ENCODE data around the gene CAPNS1. TPM values are rescaled to one million over a fixed set of nuclear protein-coding genes. Genes with fewer than 3 reads are reported as not detected.
A peak's percentile ranks its signal among the peaks of the same experiment; 100 is the strongest.
"Not testable (repeated sequence)": the region's sequence is repeated elsewhere in the genome, so short reads cannot be mapped to it uniquely, and the experiment has no call there.

The CAPNS1 gene
- polyA plus RNA-seq, 2 of the 4 experiments (the other 2 are of a cell fraction): 1,236 to 1,551 TPM

DNA sequence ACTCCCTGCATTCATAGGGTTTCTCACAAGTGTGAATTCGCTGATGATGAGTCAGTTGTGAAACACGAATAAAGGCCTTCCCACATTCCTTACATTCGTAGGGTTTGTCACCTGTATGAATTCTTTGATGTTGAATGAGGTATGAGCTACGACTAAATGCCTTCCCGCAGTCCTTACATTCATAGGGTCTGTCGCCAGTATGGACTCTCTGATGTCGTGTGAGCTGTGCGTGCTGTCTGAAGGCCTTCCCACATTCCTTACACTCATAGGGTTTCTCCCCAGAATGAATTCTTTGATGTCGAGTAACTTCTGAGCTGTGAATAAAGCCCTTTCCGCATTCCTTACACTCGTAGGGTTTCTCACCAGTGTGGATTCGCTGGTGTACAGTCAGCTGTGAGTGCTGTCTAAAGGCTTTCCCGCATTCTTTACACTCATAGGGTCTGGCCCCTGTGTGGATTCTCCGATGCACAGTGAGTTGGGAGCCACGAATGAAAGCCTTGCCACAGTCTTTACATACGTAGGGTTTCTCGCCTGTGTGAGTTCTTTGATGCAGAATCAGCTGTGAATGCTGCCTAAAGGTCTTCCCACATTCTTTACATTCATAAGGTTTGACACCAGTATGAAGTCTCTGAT lies 42.9 kb downstream of the CAPNS1 start:
- no peak for TF ChIP-seq MYC (IDR thresholded peaks at IDR 0.05; ENCODE audit: borderline replicate concordance, low read length)
- no peak for TF ChIP-seq EP300 (IDR thresholded peaks at IDR 0.05)
- TF ChIP-seq TFCP2L1 (CRISPR knock-in tag; IDR thresholded peaks at IDR 0.05): no peak
- TF ChIP-seq ZFP36 (IDR thresholded peaks at IDR 0.05; ENCODE audit: borderline replicate concordance, partially characterized antibody): no peak
- no peak for TF ChIP-seq SREBF2 (IDR thresholded peaks at IDR 0.05)
- no peak for TF ChIP-seq HOXA7 (CRISPR knock-in tag; IDR thresholded peaks at IDR 0.05)
- TF ChIP-seq, protein P1, sequence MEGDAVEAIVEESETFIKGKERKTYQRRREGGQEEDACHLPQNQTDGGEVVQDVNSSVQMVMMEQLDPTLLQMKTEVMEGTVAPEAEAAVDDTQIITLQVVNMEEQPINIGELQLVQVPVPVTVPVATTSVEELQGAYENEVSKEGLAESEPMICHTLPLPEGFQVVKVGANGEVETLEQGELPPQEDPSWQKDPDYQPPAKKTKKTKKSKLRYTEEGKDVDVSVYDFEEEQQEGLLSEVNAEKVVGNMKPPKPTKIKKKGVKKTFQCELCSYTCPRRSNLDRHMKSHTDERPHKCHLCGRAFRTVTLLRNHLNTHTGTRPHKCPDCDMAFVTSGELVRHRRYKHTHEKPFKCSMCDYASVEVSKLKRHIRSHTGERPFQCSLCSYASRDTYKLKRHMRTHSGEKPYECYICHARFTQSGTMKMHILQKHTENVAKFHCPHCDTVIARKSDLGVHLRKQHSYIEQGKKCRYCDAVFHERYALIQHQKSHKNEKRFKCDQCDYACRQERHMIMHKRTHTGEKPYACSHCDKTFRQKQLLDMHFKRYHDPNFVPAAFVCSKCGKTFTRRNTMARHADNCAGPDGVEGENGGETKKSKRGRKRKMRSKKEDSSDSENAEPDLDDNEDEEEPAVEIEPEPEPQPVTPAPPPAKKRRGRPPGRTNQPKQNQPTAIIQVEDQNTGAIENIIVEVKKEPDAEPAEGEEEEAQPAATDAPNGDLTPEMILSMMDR (IDR thresholded peaks at IDR 0.05): no peak
- TF ChIP-seq, protein P2, sequence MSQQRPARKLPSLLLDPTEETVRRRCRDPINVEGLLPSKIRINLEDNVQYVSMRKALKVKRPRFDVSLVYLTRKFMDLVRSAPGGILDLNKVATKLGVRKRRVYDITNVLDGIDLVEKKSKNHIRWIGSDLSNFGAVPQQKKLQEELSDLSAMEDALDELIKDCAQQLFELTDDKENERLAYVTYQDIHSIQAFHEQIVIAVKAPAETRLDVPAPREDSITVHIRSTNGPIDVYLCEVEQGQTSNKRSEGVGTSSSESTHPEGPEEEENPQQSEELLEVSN (IDR thresholded peaks at IDR 0.05; ENCODE audit: borderline replicate concordance, low read depth): no peak
- no peak for TF ChIP-seq RCOR1 (IDR thresholded peaks at IDR 0.05; ENCODE audit: low read depth, low read length)
- no peak for TF ChIP-seq BHLHE40 (IDR thresholded peaks at IDR 0.05; ENCODE audit: low read depth, low read length)
- DNase-seq (ENCODE audit: low read depth in 1 of 2, low spot score in 1 of 2) (peak in 1 of 2 experiments; percentile 35), FAIRE-seq (peak; percentile 91), ATAC-seq (peak; percentile 19 to 22; a peak in 3 of 6 replicates)
- ChIA-PET CTCF (interaction anchor here (0.6 to 1.7 kb wide), 5 partner anchors 11 to 590 kb away, joined by 3 to 5 read pairs (median 3); no protein-coding TSS in a partner anchor), POLR2A (interaction anchor here (0.9 kb wide), 1 partner anchor 32 kb away, joined by 4 read pairs; the partner anchor contains the start of genes ZNF146 and ZNF565)
- Histone ChIP-seq H3K4me2 (no peak overlapping the region), H3K4me3 (no peak overlapping the region), H3K27ac (no peak overlapping the region), H3K4me1 (no peaks in the 10 kb centered on the region), H3K9me3 (peaks cover 68% of the 10 kb centered on the region)
- WGBS (ENCODE audit: missing lambda C conversion rate): 85% methylated on average over 17 of the region's 17 CpGs

DNA sequence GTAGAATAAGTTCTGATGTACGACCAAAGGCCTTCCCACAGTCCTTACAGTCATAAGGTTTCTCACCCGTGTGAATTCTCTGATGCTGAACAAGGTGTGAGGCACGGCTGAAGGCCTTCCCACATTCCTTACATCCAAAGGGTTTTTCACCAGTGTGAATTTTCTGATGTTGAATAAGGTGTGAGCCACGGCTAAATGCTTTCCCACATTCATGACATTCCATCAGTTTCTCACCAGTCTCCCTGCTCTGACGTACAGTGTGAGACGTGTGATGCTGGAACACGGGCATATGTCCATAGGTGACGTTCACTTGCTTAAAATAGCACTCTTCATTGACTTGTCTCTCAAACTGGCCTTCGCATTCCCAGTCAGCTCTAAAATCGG lies 43.4 kb downstream of the CAPNS1 start:
- 83% methylated on average over 10 of the region's 10 CpGs for WGBS (ENCODE audit: missing lambda C conversion rate)
- DNase-seq (ENCODE audit: low read depth in 1 of 2, low spot score in 1 of 2) (no peak), FAIRE-seq (peak; percentile 84), ATAC-seq (peak in 1 of 2 experiments; percentile 32; a peak in 2 of 6 replicates)
- POLR2A ChIA-PET: interaction anchor here (0.9 kb wide), 1 partner anchor 31 kb away, joined by 4 read pairs; the partner anchor contains the start of genes ZNF146 and ZNF565
- Histone ChIP-seq H3K4me1 (no peaks in the 10 kb centered on the region), H3K4me3 (no peak overlapping the region), H3K4me2 (no peak overlapping the region), H3K9me3 (peaks cover 65% of the 10 kb centered on the region), H3K27ac (no peak overlapping the region)
- CTCF ChIA-PET: interaction anchor here (0.7 to 1.7 kb wide), 5 partner anchors 11 to 591 kb away, joined by 3 to 5 read pairs (median 3); no protein-coding TSS in a partner anchor
- TF ChIP-seq MAFK (IDR thresholded peaks at IDR 0.05; ENCODE audit: partially characterized antibody): no peak
- no peak for TF ChIP-seq NPAS2 (CRISPR knock-in tag; IDR thresholded peaks at IDR 0.05; ENCODE audit: borderline replicate concordance)
- TF ChIP-seq KDM1A (IDR thresholded peaks at IDR 0.05; ENCODE audit: low read depth): no peak
- no peak for TF ChIP-seq NFE2L2 (conservative IDR thresholded peaks at IDR 0.05; ENCODE audit: low read length)
- no peak for TF ChIP-seq FOSB (CRISPR knock-in tag; IDR thresholded peaks at IDR 0.05)
- no peak for TF ChIP-seq TP53 (CRISPR knock-in tag; IDR thresholded peaks at IDR 0.05)
- TF ChIP-seq, protein P2 (IDR thresholded peaks at IDR 0.05; ENCODE audit: borderline replicate concordance, low read depth): no peak
- TF ChIP-seq RNF2 (IDR thresholded peaks at IDR 0.05; ENCODE audit: borderline replicate concordance, low read depth): no peak
- TF ChIP-seq, protein P3, sequence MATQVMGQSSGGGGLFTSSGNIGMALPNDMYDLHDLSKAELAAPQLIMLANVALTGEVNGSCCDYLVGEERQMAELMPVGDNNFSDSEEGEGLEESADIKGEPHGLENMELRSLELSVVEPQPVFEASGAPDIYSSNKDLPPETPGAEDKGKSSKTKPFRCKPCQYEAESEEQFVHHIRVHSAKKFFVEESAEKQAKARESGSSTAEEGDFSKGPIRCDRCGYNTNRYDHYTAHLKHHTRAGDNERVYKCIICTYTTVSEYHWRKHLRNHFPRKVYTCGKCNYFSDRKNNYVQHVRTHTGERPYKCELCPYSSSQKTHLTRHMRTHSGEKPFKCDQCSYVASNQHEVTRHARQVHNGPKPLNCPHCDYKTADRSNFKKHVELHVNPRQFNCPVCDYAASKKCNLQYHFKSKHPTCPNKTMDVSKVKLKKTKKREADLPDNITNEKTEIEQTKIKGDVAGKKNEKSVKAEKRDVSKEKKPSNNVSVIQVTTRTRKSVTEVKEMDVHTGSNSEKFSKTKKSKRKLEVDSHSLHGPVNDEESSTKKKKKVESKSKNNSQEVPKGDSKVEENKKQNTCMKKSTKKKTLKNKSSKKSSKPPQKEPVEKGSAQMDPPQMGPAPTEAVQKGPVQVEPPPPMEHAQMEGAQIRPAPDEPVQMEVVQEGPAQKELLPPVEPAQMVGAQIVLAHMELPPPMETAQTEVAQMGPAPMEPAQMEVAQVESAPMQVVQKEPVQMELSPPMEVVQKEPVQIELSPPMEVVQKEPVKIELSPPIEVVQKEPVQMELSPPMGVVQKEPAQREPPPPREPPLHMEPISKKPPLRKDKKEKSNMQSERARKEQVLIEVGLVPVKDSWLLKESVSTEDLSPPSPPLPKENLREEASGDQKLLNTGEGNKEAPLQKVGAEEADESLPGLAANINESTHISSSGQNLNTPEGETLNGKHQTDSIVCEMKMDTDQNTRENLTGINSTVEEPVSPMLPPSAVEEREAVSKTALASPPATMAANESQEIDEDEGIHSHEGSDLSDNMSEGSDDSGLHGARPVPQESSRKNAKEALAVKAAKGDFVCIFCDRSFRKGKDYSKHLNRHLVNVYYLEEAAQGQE (IDR thresholded peaks at IDR 0.05): no peak
- no peak for TF ChIP-seq GATA3 (IDR thresholded peaks at IDR 0.05; ENCODE audit: borderline replicate concordance)
- TF ChIP-seq PHF8 (IDR thresholded peaks at IDR 0.05; ENCODE audit: borderline replicate concordance, low read depth): no peak
- no peak for TF ChIP-seq FOXS1 (CRISPR knock-in tag; IDR thresholded peaks at IDR 0.05)
- no peak for TF ChIP-seq ZNF302 (CRISPR knock-in tag; IDR thresholded peaks at IDR 0.05)
- TF ChIP-seq NR3C1 (IDR thresholded peaks at IDR 0.05): no peak
- no peak for TF ChIP-seq CHD2 (IDR thresholded peaks at IDR 0.05; ENCODE audit: low read length, partially characterized antibody)

DNA sequence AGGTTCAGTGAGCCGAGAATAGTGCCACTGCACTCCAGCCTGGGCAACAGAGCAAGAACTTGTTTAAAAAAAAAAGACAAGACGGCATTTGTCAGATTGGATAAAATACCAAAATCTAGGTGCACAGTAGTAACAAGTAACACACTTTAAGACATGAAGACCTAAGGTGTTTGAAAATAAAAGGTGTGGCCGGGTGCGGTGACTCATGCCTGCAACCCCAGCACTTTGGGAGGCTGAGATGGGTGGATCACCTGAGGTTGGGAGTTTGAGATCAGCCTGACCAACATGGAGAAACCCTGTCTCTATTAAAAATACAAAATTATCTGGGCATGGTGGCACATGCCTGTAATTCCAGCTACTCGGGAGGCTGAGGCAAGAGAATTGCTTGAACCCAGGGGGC lies 46.9 kb downstream of the CAPNS1 start:
- H3K27ac ChIP-seq; H3K4me2 ChIP-seq; DNase-seq (ENCODE audit: low read depth in 1 of 2, low spot score in 1 of 2); H3K4me3 ChIP-seq; POLR2A ChIA-PET; ATAC-seq; H3K4me1 ChIP-seq; FAIRE-seq: not testable (repeated sequence)
- WGBS (ENCODE audit: missing lambda C conversion rate): 81% methylated on average over 5 of the region's 5 CpGs
- CTCF ChIA-PET: interaction anchor here (1.0 to 1.4 kb wide), 2 partner anchors 28 to 125 kb away, joined by 3 read pairs; partner anchors contain the start of genes ZNF146 and ZNF565
- peaks cover 61% of the 10 kb centered on the region for H3K9me3 ChIP-seq

Measured in A549 (cell line).